NCI-H774 (cell line): ENCODE measurements around the gene ADGRB3.
"Not testable (repeated sequence)": the region's sequence is repeated elsewhere in the genome, so short reads cannot be mapped to it uniquely, and the experiment has no call there.

Source experiments
- DNase-seq: peaks from one replicate; lab custom pipeline; 2025; lab: John Stamatoyannopoulos, UW

ADGRB3 gene

DNA sequence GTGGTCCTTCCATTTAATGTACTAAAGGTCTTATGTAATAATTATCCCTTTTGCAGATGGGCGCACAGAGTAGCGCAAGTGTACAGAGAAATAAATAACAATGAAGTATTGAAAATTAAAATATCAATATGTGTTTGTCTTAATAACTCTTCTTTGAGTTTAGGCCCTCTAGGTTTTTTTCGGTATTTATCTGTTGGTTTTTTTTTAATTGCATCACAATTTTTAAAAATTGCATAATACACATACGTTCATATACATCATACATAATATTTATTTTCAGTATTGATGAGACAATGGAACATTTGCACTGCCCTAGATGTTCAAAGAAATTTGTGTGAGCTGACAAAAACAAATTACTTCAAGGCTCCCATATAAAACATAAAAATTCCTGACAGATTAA is 15.1 kb downstream of the ADGRB3 start:
- DNase-seq: no peak

DNA sequence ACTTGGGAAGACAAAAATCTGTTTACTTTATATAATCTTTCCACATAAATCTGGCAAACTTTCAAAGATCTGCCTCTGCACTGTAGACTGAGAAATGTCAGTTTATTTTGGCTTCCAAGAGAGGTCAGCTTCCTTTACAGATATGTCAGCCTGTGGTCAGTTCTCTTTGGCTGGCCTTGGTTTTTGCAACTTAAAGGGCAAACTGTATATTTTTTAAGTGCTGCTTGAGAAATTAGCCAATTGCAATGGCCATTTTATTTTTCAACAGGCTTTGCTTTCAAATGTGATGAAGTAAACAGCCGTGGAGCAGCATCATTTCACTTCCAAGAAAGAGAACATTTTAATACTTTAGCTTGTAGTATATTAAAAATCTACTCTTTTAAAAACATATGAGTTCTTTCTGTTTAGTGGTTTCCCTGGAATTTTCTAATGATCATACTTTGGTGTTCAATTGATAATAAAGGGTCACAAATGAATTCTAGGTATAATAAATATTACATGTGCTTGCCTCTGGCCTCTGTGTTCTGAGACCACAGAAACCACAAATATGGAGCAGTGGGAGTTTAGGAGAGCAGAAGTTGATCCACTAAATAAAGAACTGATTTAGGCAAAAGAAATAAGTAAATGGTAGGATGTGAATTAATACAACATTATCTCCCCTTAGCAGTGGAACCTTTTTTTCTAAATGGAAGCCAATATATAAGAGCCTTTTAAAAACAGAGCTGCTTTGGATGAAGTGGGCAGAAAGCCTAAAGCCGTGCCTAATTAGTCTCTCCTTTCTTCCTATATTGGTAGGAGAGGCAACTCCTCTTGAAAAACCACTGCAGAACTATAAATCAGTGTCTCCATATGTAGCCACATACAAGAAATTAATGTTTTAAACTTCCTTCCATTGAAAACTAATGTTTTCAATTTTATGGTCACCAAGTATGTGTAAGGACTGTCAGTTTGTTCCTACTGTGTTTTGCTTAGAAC is 16.2 kb downstream of the ADGRB3 start:
- no peak for DNase-seq

DNA sequence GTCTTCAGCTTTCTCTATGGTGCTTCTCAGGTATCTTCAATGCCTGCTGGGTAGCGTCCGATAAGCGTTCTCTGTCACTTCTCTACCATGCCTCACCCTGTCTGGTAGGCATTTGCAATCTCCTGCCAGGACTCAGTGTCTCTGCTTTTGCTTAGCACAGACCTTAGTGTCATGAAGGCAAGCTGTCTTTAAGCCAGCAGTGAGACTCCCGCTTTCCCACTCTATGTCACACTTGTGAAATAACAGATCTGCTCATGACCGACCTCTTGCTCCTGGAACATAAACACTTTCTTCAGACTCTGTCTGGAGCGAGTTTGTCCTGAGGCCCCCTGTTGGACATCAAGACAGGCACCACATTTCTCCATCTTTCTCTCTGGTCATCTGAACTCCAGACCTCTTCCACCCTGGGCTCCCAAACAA is 17.0 kb downstream of the ADGRB3 start:
- no peak for DNase-seq

DNA sequence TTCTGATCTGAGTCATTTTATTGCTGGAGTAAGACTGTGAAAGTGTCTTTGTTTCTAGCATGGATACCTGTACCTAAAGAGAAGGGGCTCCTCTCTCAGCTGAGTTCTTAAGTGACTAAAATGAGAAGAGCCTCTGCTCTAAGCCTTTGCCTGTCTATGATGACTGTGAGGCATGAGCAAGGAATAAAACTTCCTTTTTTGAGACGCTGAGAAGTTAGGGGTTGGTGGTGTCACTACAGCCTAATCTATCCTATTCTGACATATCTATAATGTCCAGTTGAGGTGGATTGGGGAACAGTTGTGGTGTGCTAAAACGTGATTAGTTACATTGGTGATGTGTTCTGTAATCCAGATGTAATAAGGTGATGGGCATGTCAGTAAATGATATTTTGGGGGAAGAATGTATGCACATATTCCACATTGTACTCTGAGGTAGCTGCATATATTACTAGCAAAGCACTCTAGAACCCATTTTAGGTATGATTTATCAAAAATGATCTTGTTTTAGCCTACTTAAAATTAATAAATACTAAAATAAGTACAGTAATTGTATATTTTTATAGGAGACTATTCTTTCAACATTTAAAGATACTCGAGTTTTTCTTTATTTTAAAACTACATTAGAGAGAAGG is 18.1 kb downstream of the ADGRB3 start:
- DNase-seq: no peak

DNA sequence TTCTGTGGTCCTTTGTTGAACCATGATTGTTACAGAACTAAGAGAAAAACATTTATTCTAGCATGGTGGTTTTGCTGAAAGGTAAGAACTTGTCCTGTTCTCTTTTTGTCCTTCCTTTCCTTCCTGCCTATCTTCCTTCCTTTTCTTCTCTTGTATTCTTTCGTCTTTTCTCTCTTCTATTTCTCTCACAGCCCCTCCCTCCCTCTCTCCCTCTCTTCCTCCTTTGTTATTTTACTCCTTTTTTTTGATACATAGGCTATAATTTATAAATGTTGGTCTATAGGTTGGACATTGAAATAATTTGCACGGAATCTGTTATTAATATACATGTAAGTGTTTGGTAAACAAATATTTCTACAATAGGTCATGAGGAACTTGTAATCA is 18.6 kb downstream of the ADGRB3 start:
- no peak for DNase-seq

DNA sequence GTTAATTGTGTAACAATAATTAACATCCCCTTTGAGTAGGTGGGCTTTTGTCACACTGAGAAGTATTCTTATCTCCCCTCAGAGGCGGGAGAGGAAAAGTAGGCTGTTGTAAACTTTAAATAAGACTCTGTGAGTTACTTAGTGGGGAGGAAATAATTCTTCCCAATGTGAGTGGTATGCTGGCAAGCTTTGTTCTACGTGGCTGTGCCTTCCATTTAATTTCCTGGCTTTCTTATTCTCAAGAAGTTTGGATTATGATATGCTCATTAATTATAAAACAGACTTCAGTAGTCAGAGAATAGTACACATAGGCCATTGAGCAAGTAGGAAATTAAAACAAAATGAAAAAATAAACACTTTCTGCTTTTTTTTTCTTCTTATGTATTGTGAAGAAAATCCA is 19.1 kb downstream of the ADGRB3 start:
- no peak for DNase-seq

DNA sequence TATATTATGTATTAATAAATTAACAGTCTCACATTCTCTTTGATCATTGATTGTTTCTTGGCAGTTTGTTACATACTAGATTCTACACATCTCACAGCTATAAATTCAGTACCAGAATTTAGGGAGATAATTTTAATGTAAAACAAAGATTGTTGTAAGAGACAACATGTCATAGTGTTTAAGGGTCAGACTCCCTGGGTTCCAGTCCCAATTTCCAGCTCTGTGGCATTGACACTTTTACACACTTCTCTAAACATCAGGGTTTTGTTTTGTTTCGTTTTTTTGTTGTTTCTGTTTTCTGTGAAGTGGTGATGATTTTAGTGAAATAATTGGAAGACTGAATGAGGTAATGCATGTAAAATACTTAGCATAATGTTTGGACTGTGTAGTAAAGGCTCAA is 19.9 kb downstream of the ADGRB3 start:
- DNase-seq: no peak

DNA sequence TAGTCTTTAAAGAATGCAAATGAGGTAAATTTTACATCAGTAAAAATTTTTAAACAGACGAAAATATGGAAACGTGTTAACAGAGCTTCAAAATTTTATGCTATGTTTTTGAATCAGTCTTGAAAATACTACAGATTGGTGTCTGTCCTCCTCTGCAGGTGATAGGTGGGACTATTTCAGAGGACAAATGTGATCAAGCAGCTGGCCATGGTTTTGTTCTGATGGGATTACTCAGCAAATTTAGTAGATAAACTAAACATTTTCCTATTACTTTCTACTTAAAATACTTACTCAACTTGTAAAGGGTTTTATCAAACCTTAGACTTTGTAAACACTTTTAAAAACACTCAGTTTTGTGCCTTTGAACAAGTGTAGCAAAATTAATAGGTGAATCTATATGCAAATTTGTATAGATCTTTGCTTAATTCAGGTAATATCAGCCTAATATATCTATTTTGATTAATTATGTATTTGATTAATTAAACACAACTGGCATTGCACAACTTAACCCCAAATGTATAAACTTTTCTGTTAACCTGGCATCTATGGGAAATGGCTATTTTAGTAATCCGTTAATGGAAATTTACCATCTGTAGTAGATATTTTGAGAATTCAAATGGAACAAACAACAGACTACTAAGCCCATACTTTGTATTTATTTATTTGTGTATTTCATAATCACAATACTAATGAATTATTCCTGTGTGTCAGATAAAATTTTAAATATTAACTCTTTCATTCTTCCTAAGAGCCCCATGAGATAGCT is 22.5 kb downstream of the ADGRB3 start:
- no peak for DNase-seq

DNA sequence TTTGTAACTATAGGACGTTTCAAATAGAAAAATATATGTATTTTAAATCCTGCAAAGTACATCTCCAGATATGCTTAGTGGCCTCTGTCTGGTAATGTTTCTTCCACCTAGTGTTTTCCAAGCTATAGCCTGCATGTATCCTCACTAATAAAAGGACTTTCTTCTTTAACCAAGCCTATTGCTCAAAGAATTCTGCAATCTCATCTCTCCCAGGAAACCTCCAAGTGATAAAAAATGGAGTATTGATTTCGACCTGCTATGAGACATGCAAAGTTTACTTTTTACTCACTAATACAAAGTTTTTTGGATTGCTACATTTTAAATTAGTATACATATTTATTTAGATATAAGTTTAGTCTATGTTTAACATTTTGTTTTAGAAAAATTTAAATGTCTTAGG is 23.3 kb downstream of the ADGRB3 start:
- no peak for DNase-seq

DNA sequence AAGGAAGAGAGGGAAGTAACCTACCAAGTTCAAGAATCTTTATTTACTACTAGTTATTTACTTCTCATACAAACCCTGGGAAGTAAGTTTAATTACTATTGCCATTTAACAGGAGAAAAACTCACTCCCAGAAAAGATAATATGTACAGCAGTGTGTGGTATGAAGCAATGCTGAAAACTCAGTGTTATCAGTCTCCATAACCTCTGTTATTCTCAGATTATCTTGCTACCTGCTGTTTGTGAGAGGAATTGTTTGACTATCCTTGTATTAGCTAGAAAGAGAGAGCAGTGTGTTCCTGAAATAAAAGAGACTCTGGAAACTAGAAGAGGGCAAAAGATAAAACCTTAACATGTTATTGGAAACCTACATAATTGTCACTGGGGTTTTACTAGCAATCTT is 38.2 kb downstream of the ADGRB3 start:
- no peak for DNase-seq

DNA sequence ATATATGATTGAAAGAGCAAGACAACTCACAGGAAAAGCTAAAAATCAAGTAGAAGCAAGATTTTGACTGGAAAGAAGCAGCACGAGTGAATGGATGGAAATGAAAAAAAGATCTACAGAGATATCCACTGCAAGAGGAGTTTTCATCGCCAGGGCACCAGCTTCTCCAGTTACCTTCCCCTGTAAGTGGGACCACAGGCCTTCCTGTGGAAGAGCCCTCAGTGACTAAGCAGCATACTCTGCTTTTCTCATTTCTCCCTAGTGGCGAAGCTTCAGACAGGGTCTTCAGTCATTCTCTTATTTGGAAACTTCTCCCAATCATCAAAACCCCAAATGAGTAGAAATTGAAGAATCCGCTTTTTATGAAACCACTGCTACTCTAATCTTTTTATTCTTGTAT is 40.5 kb downstream of the ADGRB3 start:
- no peak for DNase-seq

DNA sequence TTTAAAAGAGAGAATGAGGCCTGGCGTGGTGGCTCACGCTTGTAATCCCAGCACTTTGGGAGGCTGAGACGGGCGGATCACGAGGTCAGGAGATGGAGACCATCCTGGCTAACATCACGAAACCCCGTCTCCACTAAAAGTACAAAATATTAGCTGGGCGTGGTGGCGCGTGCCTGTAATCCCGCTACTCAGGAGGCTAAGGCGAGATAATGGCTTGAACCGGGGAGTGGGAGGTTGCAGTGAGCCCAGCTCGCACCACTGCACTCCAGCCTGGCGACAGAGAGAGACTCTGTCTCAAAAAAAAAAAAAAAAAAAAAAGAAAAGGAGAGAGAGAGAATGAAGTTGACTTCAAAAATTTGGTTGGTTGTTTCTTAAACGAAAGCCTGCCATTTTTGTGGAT is 41.0 kb downstream of the ADGRB3 start:
- DNase-seq: not testable (repeated sequence)

DNA sequence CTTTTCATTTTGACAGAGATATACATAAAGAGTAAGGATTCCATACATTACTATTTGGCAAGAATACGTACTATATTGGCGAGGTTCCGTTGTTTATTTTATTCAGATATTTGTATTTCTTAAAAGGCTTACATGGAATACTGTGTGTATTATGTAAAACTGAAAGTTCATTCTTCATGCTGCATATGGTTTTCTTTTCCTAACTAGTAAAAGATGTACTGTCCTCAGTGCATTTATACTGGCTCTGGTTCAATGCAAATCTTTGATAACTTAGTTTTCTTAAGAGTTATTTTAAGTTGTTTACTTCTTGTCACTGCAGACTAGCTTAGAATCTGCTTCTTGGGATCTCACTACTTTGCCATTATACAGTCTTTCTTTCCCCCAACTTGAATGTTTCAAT is 42.0 kb downstream of the ADGRB3 start:
- DNase-seq: no peak

DNA sequence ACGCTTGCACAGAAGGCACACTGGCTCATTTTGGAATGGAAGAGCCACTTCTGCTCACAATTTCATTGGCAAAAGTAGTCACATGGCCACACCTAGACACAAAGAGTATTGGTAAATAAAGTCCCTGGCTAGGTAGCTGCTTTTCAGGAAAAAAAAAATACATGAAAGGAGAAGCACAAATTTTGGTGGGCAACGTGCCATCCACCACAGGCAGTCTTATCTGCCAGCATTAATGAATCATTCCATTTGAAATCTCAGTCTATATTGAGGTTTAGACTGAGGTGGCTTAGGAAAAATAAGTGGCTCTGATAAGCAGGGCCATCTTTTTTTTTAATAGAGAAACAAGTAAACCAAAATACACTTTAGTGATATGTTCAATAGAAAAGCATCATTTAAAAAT is 44.3 kb downstream of the ADGRB3 start:
- DNase-seq: no peak

DNA sequence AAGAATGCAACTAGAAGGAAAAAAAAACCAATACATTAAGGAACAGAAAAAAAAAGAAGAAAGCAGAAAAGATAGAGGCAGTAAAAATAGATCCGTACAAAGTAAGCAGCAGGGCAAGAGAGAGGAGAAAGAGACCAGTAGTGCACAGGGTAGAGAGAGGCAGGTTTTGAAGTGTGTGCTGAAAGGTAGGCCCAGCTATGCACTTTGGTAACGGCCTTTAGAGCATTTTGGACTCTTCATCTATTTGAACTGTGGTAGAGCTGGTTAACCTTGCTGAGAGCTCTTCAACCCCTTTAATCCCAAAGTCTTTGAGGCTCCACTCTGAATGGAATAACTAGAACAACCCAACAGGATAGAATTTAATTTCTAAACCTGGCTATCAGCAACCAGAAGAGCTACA is 45.2 kb downstream of the ADGRB3 start:
- no peak for DNase-seq

DNA sequence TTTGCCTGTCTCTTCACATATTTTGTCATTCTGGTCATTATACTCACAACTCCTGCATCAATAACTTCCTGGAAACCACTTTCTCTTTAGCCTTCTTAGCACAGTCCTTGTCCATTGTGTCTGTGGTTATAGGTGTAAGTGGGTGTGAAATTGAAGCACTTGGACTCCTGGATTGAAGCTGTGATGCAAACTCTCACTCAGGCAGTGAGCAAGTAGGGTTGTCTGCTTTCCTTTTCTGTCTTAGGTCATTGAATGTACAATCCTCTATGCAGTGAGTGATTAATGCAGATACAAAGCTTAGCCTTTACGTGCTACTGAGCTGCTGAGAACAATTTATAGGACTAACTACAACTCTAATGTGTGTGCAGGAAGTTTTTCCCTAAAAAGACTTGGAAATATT is 54.8 kb downstream of the ADGRB3 start:
- DNase-seq: no peak

DNA sequence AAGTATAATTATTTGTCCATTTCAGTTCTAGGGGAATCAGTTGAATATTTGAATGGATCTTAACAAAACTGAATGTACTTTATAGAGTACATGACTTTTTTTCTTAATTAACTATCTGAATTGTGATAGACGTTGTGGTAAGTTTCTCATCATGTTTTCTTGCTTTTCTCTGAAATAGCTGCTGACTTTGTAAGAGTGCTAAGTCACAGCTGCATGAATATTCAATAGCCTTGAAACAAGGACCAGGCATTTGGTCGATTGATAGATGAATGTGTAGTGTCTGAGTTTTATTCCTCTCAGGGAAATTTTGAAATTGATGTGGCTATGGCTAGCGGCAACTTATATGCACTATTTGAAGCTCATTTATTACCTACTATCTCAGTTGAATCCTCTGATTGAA is 56.0 kb downstream of the ADGRB3 start:
- DNase-seq: no peak

DNA sequence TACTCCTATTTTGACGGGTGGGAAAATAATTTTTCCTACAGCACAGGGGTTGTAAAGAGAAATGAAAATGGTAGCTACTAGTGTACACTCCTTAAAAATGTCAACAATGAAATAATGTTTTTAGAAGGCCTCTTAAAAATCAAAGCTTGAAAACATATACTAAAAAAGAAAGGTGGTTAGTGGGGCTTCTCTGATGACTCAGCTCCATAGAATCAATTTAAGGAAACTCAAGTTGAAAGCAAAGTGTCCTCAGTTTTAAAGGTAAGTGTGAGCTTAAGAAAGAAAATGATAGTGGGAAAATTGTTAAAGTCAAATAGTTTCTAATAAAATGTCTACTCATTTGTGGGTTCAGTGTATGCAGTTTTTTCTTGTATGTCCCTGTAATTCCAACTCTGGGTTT is 58.2 kb downstream of the ADGRB3 start:
- no peak for DNase-seq

DNA sequence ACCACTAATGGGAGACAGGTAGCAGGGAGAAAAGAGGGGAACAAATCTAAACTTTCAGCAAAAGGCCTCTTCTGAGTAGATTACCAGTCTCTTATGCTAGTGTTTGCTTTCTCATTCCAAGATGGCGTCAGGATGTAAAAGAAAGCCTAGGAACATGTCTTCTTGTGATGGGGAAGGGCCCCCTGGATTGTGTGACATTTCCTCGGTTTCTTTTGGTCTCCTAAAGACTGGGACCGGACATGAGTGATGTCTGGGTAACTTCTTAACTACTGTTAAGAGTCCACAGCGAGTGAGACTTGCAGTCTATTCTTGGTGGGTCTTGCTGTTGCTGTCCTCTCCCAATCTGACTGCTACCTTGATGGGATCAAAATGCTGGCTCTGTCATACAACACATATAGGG is 60.3 kb downstream of the ADGRB3 start:
- DNase-seq: no peak

DNA sequence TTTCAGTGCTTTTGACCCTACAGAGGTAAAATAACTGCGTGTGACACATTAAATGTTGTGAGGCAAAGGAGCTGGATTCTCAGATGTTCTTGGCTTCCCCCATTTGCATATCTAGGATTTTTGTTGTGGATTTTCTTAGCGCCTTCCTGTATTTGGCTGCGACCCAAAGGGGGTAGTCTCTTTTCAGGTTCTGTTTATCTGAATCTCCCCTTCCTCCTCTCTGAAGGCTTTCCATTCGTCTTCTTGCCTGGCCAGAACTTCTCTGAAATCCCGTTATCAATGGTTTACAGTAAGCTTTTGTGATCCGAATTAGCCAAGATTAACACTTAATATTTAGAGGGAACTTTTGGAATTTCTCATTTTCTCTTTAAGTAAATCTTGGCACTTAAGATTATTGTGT is 60.8 kb downstream of the ADGRB3 start:
- no peak for DNase-seq

DNA sequence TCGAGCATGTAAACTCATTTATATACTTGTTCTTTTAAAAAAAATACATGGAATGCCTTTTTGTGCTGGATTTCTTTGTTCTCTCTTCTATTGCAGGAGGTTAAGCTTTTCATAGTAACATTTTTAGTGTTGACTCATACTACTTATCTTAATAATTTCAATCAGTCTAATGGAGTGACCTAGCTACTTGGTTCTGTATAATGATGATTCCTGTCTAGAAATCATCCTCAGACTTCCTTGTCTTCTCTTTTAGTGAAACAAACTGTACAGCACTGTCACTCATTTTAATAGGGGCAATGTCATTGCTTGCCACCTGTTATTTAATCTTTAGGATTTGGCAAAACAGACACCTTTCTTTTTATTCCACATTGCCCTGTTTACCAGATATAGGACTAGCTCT is 62.3 kb downstream of the ADGRB3 start:
- DNase-seq: no peak

DNA sequence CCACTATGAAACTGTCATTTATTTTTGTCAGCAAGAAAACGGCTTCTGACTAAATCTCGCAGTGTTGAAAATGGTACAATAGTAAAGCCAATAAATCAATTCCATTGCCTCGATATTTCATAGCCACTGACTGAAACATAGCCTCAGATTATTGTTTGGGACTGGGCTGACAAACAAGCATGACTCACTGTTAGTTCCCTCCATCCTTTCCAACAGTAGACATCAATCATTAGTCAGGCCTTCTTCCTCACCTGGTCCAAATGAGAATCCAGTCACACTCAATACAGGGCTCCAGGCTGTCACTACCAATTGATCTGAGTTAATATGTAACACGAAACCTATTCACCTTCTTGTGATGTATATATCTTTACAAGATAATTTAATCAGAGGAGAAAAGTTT is 66.1 kb downstream of the ADGRB3 start:
- no peak for DNase-seq

DNA sequence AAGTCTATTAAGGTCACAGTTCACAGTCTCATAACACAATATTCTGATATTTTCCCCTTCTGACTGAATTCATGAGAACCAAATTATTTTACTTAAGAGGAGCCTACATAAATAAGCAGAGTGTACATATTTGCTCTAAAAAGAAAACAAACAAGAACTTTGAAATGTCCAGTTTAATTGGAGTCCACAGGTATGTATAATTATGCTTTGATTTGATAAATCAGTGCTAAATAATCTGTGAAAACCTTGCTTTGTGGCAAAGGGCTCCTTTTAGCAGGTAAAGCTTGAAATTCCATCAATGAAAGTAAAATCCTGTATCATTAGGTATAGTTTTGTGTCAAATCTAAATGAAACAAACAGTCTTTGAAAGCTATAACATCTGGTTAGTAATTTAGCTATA is 69.4 kb downstream of the ADGRB3 start:
- DNase-seq: no peak
